ENCODE results near the gene CADM1. TPM values are rescaled to one million over a fixed set of nuclear protein-coding genes. Genes with fewer than 3 reads are reported as not detected.

CADM1 gene
- polyA plus RNA-seq, 1 donor = 22.8 TPM

GRCh38 chr11:115317277-115318185 is 186.7 kb downstream of the CADM1 start:
- no peak for DNase-seq (ENCODE audit: low read depth)

DNA sequence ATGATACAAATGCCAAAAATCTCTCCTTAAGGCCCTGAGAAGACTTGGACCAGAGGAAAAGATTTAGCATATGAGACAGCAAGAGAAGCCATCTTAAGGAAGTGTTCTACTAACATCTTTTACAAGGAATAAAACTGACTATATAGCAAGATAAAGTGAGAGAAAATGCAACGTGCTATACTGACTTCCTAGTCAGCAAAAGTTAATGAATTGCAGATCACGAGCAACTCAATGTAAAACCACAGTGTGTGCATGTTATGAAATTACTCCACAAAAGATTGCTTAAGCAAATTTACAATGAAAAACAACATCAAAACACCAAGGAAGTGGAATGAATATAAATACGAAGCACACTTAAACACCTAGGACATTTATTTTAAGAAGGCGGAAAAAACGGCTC is 187.5 kb downstream of the CADM1 start:
- DNase-seq (ENCODE audit: low read depth) = no peak

GRCh38 chr11:115314330-115314920 is 189.8 kb downstream of the CADM1 start:
- DNase-seq (ENCODE audit: low read depth) = no peak

DNA sequence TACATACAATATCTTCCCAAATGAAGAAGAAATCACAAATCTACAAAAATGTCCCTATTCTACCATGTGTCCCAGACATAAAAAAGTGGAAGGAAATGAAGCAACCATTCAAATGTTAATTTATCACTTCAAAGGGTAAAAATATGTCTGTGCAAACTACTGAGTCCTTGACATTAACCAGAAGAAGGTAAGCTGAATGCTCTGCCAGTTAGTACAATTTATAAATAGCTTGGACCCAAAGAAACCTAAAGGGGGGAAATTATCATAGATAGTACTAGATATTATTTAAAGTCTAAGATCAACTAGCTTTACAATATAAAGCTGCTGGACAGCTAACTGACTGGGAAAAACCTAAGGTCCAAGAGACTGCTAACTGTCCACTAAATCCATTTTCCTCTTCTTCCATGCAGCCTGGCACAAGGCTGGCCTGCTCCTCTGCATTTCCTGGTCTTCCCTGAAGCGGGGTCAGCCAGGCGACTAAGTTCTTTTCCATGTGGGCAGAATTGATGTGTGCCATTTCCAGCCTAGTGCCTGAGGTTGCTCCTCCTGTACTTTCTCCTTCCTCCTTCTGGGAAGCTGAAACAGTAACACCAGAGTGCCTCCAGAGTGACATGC is 190.9 kb downstream of the CADM1 start:
- no peak for DNase-seq (ENCODE audit: low read depth)

DNA sequence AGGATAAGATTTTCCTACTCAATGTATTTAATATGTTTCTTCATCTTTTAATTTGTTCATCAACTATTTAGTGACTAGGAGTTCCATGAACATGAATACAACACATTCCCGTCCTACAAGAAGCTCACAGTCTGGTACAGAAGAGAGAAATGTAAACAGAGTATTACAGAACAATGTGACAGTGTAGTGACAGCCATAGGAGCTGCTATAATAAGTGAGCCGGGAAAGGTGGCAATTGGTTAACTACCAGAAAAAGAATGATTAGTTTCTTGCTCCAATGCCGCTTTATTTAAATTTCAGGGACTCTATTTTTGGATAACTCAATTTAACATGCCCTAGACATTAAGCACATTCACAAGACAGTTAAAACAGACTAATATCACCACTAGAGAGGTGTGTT is 192.3 kb downstream of the CADM1 start:
- DNase-seq (ENCODE audit: low read depth) = no peak

- no peak for DNase-seq (ENCODE audit: low read depth)
Measured at GRCh38 chr11:115306689-115307088, 197.5 kb downstream of the CADM1 start.

- DNase-seq (ENCODE audit: low read depth) = no peak
Measured at GRCh38 chr11:115304774-115305472, 199.3 kb downstream of the CADM1 start.

GRCh38 chr11:115303929-115304531 is 200.2 kb downstream of the CADM1 start:
- no peak for DNase-seq (ENCODE audit: low read depth)

DNA sequence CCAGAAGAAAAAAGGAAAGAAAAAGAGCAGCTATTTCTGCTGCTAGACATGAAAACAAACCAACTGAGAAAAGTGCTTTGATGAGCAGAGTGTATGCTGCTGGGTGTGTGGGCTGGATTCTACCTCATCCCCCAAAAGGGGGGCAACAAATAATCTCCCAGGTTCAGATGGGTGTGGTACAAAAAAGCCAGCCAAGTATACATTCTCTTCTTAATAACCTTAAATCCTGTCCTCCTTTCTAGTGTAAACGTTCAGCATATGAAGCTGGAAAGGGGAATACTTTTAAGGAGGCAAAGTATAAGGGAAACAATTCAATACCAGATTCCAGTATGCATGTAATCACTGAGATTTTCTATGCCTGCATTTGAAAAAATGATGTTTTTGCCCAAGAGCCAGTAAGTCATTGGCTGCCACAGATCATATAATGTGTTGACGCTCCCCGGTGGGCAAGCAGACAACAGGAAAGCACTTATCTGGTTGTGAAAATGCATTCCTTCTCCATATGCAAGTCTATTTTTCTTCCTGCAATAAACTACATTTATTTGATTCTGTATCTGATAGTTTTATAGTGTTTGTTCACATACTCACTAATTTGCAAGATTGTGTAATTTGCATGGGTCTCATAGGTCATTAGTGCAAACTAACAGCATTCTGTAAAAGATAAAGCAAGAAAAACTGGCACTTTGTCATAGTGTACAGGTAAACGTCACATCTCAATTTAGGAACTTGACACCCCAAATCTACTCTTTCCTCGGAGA is 201.1 kb downstream of the CADM1 start:
- no peak for DNase-seq (ENCODE audit: low read depth)

DNA sequence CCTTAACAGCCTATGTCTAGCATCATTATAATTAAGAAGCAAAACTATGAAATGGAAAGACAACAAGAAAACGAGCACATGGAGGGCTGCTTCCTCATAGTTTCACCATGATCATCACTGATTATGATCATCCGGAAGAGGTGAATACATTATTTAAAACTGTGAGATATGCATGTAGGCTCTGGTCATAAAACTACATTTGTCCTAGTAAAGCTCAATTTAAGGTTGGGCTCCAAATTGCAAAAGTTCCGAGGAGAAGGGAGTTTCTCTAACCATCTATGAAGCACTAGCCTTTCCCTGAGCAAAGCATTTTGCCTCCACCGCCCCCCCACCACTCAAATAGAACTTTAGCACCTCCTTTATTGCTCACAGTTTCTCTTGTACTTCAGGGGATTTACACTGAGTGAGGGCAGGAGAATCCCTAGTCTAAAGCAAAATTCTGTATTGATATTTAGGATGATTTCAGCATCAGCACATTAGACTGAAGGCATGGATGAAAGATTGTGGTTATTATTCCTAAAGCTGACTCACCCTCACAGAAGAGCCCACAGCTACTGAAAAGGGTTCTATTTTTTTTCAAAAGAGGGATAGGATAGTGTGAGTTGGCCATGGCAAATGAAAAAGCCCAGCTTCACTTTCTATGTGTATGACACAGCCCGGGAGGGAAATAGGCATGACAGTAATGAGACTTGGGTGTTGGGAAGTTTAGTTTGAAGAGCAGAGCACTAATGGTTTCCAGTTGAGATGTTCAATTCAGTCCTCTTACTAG is 203.4 kb downstream of the CADM1 start:
- DNase-seq (ENCODE audit: low read depth) = no peak

DNA sequence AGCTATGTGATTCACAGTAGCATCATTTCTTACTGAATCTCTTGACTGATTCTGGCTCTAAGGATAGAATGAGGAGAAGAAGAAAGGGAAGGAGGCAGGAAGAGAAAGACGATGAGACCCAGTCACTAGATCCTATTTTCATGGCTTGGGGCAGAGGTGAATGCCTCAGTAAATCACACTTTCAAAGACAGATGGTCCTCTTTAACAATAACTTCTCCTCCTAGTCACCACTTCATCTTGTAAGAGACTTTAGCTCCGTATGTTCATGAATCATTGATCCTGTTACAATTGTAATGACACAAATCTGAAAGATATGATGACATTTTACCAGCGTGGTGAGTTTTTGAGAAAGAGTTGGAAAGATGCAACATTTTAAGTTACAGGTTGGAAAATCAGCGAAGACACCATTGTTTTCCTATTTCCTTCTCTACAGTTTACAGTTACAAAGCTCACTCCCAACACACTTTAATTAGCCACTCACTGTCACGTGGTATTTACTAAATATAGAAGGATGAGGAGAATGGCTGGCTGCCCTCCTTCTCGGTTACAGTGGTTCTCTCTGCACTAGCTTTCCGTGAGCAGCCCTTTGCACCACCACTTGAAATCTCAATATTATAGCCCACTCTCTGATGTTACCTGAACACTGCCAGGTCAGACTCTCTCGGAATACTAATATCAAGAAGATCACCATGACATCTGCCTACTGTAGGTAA is 205.8 kb downstream of the CADM1 start:
- DNase-seq (ENCODE audit: low read depth) = no peak

DNA sequence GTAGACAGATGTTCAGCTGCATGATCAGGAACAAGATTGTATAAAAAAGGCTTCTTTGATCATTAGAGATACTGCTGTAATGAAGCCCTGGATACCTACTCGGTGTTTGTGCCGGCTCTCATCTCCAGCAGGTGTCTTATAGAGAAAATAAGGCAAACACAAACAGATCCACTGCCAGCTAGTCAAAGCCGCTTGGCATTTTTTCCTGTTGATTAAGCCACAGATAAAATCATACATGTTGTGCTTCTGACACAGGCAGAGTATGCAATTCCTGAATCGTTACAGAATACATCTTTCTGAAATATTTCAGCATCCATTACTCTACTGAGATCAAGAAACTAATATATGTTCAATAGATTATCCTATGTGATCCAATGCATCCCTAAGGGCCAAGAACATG is 206.9 kb downstream of the CADM1 start:
- no peak for DNase-seq (ENCODE audit: low read depth)

GRCh38 chr11:115291325-115291724 is 212.9 kb downstream of the CADM1 start:
- no peak for DNase-seq (ENCODE audit: low read depth)

DNA sequence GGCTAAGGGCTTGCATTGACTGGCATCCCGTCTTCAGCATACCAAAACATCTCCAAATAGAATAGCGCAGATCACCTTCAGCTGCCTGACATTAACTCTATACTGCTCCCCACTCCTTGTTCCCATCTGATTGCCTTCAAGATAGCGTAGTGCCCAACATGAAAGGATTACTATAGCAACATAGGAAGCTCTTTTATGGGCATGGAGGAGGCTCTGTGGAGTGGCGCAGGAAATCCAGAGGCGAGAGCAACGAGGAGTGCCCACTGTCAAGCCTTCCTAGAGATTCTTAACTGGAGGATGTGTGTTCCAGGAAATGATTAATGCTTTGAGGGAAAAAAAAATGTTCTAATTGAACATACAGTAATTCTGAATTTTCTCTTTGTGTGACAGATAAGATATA is 213.3 kb downstream of the CADM1 start:
- DNase-seq (ENCODE audit: low read depth) = no peak

GRCh38 chr11:115290479-115290878 is 213.7 kb downstream of the CADM1 start:
- no peak for DNase-seq (ENCODE audit: low read depth)

- DNase-seq (ENCODE audit: low read depth) = no peak
Measured at GRCh38 chr11:115287266-115287665, 216.9 kb downstream of the CADM1 start.

- no peak for DNase-seq (ENCODE audit: low read depth)
Measured at GRCh38 chr11:115286614-115287013, 217.6 kb downstream of the CADM1 start.

DNA sequence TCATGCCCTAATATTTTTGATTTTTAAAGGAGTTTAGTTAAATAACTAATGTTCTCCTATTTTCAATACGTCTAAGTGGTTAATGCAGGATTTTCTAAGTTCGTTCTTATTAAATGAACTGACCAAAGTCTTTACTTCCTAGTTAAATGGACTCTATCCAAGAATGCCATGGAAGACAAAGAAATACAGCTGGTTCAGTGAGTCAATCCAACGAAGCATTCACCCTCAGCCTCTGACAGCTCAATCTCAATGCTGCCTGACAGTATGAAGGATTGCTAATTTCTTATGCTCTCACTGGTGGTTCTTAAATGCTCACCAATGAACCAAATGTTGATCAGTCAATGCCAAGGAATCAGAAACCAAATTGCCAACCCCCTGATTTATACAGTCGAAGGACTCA is 219.4 kb downstream of the CADM1 start:
- no peak for DNase-seq (ENCODE audit: low read depth)

- no peak for DNase-seq (ENCODE audit: low read depth)
Measured at GRCh38 chr11:115282923-115283322, 221.3 kb downstream of the CADM1 start.

DNA sequence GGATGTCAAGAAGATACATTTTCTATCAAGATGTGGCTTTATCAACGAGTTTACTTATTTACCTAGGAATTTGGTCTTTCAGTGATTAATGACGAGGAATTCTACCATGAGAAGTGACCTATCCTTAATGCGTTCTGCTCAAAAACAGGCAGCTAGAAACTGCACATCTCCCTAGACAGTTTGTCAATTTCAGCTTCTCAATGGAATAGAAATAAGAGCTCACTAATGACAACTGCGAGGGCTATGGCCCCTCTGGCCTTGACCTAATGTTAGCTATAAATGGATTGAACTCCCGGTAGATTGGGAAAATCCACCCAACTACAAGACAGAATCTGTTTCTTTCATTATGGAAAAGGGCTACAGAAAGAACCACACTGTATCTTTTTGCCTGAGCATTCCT is 223.4 kb downstream of the CADM1 start:
- DNase-seq (ENCODE audit: low read depth) = no peak
